HG02759 (cell line): ENCODE measurements around the gene ZC2HC1B.
"Not testable (repeated sequence)": the region's sequence is repeated elsewhere in the genome, so short reads cannot be mapped to it uniquely, and the experiment has no call there.

Source experiments
- ATAC-seq: cut with Tn5 transposase; IDR thresholded peaks from one replicate; pipeline ENCODE4 v1.9.1; 2021; ENCODE audit warnings: mild to moderate bottlenecking, moderate library complexity; ENCODE audit not compliant: unreplicated experiment

ZC2HC1B gene

GRCh38 chr6:143864234-143864633 lies at the start of gene ZC2HC1B:
ZC2HC1B (plus strand) TSS chr6:143864474; CDS start chr6:143864540, 66 bp downstream.
- ATAC-seq = no peak

- no peak for ATAC-seq
Measured at GRCh38 chr6:143817621-143818020, 46.7 kb upstream of the ZC2HC1B start.

- no peak for ATAC-seq
Measured at GRCh38 chr6:143821359-143821758, 42.9 kb upstream of the ZC2HC1B start.

- ATAC-seq = no peak
Measured at GRCh38 chr6:143822584-143823024, 41.7 kb upstream of the ZC2HC1B start.

GRCh38 chr6:143823548-143823947 lies 40.7 kb upstream of the ZC2HC1B start:
- no peak for ATAC-seq

GRCh38 chr6:143828572-143828971 lies 35.7 kb upstream of the ZC2HC1B start:
- ATAC-seq = no peak

GRCh38 chr6:143836150-143836549 lies 28.1 kb upstream of the ZC2HC1B start:
- no peak for ATAC-seq

GRCh38 chr6:143838395-143838794 lies 25.9 kb upstream of the ZC2HC1B start:
- no peak for ATAC-seq

- ATAC-seq = no peak
Measured at GRCh38 chr6:143839196-143839595, 25.1 kb upstream of the ZC2HC1B start.

- ATAC-seq = no peak
Measured at GRCh38 chr6:143840595-143841265, 23.5 kb upstream of the ZC2HC1B start.

- ATAC-seq = no peak
Measured at GRCh38 chr6:143842461-143842901, 21.8 kb upstream of the ZC2HC1B start.

GRCh38 chr6:143842902-143843676 lies 21.2 kb upstream of the ZC2HC1B start, which contains the start of gene LTV1:
LTV1 (plus strand) TSS chr6:143843338; CDS start chr6:143843478, 140 bp downstream.
- peak; percentile 99 for ATAC-seq

- peak; percentile 4 for ATAC-seq
Measured at GRCh38 chr6:143843677-143843999, 20.6 kb upstream of the ZC2HC1B start.

- no peak for ATAC-seq
Measured at GRCh38 chr6:143844006-143844405, 20.3 kb upstream of the ZC2HC1B start.

GRCh38 chr6:143845033-143845432 lies 19.2 kb upstream of the ZC2HC1B start:
- no peak for ATAC-seq

GRCh38 chr6:143851706-143852105 lies 12.6 kb upstream of the ZC2HC1B start:
- ATAC-seq = not testable (repeated sequence)

GRCh38 chr6:143855057-143855456 lies 9.2 kb upstream of the ZC2HC1B start:
- ATAC-seq = not testable (repeated sequence)

- not testable (repeated sequence) for ATAC-seq
Measured at GRCh38 chr6:143856762-143857161, 7.5 kb upstream of the ZC2HC1B start.

GRCh38 chr6:143857651-143858050 lies 6.6 kb upstream of the ZC2HC1B start:
- ATAC-seq = no peak

GRCh38 chr6:143859891-143860660 lies 4.2 kb upstream of the ZC2HC1B start:
- ATAC-seq = no peak

- ATAC-seq = no peak
Measured at GRCh38 chr6:143863771-143864170, 503 bp upstream of the ZC2HC1B start.
